Fibroblast of lung (primary cell): ENCODE data around the gene TMCC1. TPM values are rescaled to one million over a fixed set of nuclear protein-coding genes. Genes with fewer than 3 reads are reported as not detected.

ENCODE experiments used
- DNase-seq, 2 donors: peaks; one replicate each; pipeline versions ENCODE4 v3.0.0 to v3.0.0-alpha.2; 2010; ENCODE audit warnings: low read depth in 2 of 2
- H2AFZ ChIP-seq: 2 replicates; pipeline ENCODE4 v1.5.1; 2012; ENCODE audit warnings: low read length, control low read depth, inconsistent platforms
- H3K27ac ChIP-seq: 2 replicates; pipeline ENCODE4 v1.5.1; 2011; ENCODE audit warnings: low read length, control low read depth; ENCODE audit not compliant: insufficient read depth
- H3K27me3 ChIP-seq: 2 replicates; pipeline ENCODE4 v1.5.1; 2011; ENCODE audit warnings: mild to moderate bottlenecking, low read length; ENCODE audit not compliant: control insufficient read depth, insufficient read depth
- H3K36me3 ChIP-seq: 2 replicates; pipeline ENCODE4 v1.5.1; 2011; ENCODE audit warnings: low read length; ENCODE audit not compliant: control insufficient read depth, insufficient read depth
- H3K4me1 ChIP-seq: 2 replicates; pipeline ENCODE4 v1.5.1; 2011; ENCODE audit warnings: low read length; ENCODE audit not compliant: control insufficient read depth, insufficient read depth; ENCODE audit errors: extremely low read depth
- H3K4me2 ChIP-seq: 2 replicates; pipeline ENCODE4 v1.5.1; 2011; ENCODE audit warnings: low read length, control low read depth; ENCODE audit not compliant: insufficient read depth; ENCODE audit errors: extremely low read depth
- H3K4me3 ChIP-seq, 4 experiments: fragments of 200-600 bp in 1 of 4; sonication (generic) in 1 of 4; replicated peaks in 1 of 4; 2 replicates each; pipeline ENCODE4 v1.5.1; 2011 to 2016; ENCODE audit warnings: low read length in 4 of 4, low read depth in 3 of 4, mild to moderate bottlenecking in 3 of 4, control low read depth in 2 of 4, inconsistent platforms in 1 of 4, mixed read lengths in 1 of 4; ENCODE audit not compliant: insufficient read depth in 1 of 4; ENCODE audit errors: control extremely low read depth in 1 of 4
- H3K79me2 ChIP-seq: 2 replicates; pipeline ENCODE4 v1.5.1; 2012; ENCODE audit warnings: mild to moderate bottlenecking, low read length, inconsistent platforms; ENCODE audit not compliant: control insufficient read depth, insufficient read depth
- H3K9ac ChIP-seq: 2 replicates; pipeline ENCODE4 v1.5.1; 2011; ENCODE audit warnings: mild to moderate bottlenecking, low read length, control low read depth; ENCODE audit not compliant: insufficient read depth
- H3K9me3 ChIP-seq: 2 replicates; pipeline ENCODE4 v1.5.1; 2012; ENCODE audit warnings: low read depth, low read length; ENCODE audit not compliant: control insufficient read depth, insufficient read depth
- H4K20me1 ChIP-seq: 2 replicates; pipeline ENCODE4 v1.5.1; 2011; ENCODE audit warnings: low read length; ENCODE audit not compliant: control insufficient read depth, insufficient read depth; ENCODE audit errors: extremely low read depth
- EZH2 ChIP-seq: IDR thresholded peaks from 2 replicates; pipeline ENCODE4 v1.5.1; 2012; ENCODE audit warnings: low read length, control low read depth, mild to moderate bottlenecking; ENCODE audit errors: missing control alignments
- polyA plus RNA-seq, 2 donors: library from polyadenylated mRNA; depleted of rRNA in 1 of 2; stranded (reverse) in 1 of 2; unstranded in 1 of 2; fragments of >200 nt; gene quantifications; 2 replicates each; pipeline ENCODE4 v1.2.1, GENCODE V29; 2011 to 2012; ENCODE audit warnings: missing spikeins in 1 of 2
- total RNA-seq: library from RNA; depleted of rRNA; stranded (reverse); fragments of >200 nt; gene quantifications from 2 replicates; pipeline ENCODE4 v1.2.1, GENCODE V29; 2014
- TF ChIP-seq, protein P1 (sequence below), 2 donors: IDR thresholded peaks in 1 of 2; conservative IDR thresholded peaks in 1 of 2; 1 replicate in 1 of 2; 2 replicates in 1 of 2; pipeline ENCODE4 v1.5.1; 2011 to 2012; ENCODE audit warnings: low read length in 2 of 2, control low read depth in 1 of 2, inconsistent platforms in 1 of 2, low read depth in 1 of 2, mild to moderate bottlenecking in 1 of 2

The TMCC1 gene
- total and polyA plus RNA-seq, 2 donors (not counting 1 experiment from before 2014, with no cell fraction given): 16.2 to 16.8 TPM

DNA sequence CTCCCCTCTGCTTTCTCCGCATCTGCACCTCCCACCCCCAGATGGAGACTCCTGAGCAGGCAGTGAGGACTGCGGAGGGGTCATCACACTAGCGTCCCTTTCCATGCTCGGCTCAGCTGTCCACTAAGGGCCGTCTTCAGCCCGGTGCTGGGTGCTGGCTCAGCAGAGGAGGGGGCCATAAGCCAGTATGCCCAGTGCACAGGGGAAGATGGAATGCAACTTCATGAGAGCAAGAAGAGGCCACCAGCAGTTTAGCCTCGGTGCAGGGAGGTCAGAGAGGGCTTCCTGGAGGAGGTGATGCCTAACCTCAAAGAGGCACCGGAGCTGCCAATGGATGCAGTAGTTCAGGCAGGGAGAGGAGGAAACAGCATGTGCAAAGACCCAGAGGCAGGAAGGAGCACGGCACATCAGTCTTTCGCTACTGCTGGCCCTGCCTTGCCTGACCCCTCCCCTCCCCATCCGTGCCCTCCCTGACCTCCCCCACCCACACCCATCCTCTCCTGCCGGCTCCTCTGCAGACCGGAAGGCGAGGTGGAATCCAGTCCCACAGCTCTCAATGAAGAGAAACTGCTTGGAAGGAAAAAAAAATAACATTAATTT is 271.8 kb downstream of the TMCC1 start:
- Histone ChIP-seq H3K4me3 (no peak overlapping the region), H3K4me2 (no peak overlapping the region), H3K9me3 (no peaks in the 10 kb centered on the region), H3K9ac (no peak overlapping the region), H4K20me1 (no peaks in the 10 kb centered on the region), H2AFZ (no peak overlapping the region), H3K79me2 (no peaks in the 10 kb centered on the region), H3K36me3 (no peaks in the 10 kb centered on the region), H3K27ac (no peak overlapping the region), H3K27me3 (no peaks in the 10 kb centered on the region), H3K4me1 (peaks cover 26% of the 10 kb centered on the region)
- no peak for DNase-seq
- TF ChIP-seq, protein P1, sequence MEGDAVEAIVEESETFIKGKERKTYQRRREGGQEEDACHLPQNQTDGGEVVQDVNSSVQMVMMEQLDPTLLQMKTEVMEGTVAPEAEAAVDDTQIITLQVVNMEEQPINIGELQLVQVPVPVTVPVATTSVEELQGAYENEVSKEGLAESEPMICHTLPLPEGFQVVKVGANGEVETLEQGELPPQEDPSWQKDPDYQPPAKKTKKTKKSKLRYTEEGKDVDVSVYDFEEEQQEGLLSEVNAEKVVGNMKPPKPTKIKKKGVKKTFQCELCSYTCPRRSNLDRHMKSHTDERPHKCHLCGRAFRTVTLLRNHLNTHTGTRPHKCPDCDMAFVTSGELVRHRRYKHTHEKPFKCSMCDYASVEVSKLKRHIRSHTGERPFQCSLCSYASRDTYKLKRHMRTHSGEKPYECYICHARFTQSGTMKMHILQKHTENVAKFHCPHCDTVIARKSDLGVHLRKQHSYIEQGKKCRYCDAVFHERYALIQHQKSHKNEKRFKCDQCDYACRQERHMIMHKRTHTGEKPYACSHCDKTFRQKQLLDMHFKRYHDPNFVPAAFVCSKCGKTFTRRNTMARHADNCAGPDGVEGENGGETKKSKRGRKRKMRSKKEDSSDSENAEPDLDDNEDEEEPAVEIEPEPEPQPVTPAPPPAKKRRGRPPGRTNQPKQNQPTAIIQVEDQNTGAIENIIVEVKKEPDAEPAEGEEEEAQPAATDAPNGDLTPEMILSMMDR (conservative IDR thresholded peaks at IDR 0.05 in 1 of 2, IDR thresholded peaks at IDR 0.05 in 1 of 2; ENCODE audit: low read depth in 1 of 2, low read length in 2 of 2): no peak
- no peak for TF ChIP-seq EZH2

DNA sequence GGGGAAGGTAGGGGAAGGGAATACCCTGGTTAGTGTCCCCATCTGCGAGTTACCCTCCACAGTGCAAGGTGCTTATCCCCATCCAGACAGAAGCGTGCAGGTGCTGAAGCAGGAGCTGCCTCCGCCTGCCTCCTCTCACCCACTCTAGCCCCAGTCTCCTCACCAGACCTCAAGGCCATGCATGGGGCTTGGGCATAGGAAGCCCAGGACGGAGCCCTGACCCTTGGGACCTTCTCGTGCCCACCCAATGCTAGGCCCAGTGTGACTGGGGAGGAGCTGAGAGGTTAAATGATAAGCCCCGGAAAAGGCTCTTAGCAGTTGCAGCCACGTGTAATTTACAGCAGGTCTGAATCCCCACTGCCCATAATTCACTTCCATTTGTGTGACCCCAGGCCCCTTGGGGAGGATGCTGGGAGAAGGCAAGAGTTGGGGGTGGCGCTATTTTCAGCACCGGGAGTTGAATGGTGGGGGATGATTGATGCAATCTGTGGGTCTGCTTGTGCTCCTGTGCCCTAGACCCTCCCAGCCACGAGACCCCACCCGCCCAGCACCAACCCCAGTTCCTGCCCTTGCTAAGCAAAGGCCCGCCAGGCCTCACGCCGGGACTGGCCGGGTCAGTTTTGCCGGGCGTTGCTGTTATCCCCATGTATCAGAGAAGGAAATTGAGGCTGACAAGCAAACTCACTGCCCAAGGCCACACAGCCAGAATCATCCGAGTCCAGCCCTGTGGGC is 272.5 kb downstream of the TMCC1 start:
- Histone ChIP-seq H3K27ac (no peak overlapping the region), H3K27me3 (no peaks in the 10 kb centered on the region), H3K4me3 (no peak overlapping the region), H3K4me2 (no peak overlapping the region), H4K20me1 (no peaks in the 10 kb centered on the region), H3K9ac (no peak overlapping the region), H3K9me3 (no peaks in the 10 kb centered on the region), H3K4me1 (peaks cover 28% of the 10 kb centered on the region), H2AFZ (no peak overlapping the region), H3K79me2 (no peaks in the 10 kb centered on the region), H3K36me3 (no peaks in the 10 kb centered on the region)
- no peak for TF ChIP-seq EZH2
- TF ChIP-seq, protein P1 (conservative IDR thresholded peaks at IDR 0.05 in 1 of 2, IDR thresholded peaks at IDR 0.05 in 1 of 2; ENCODE audit: low read depth in 1 of 2, low read length in 2 of 2): no peak
- DNase-seq: no peak

DNA sequence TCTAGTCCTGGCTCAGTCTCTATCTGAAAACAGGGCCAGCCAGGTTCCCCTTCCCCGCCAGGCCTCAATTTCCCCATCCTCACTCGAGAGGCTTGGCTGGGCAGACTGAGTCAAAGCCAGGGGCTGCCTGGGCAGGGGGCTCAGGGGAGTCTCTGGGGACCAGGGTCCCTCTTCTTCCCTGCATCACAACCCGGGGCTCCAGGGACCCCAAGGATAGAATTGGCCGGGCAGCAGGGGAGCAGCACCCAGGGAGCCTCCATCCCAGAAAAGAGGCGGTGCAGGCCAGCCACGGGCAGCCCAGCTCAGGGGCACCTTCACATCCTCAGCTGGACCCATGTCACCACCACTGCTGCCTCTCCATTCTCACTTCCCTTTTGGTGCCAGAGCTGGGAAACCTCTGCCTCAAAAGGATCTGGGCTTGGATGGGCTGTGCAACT is 273.8 kb downstream of the TMCC1 start:
- Histone ChIP-seq H3K36me3 (no peaks in the 10 kb centered on the region), H3K4me3 (no peak overlapping the region), H3K9ac (no peak overlapping the region), H3K79me2 (no peaks in the 10 kb centered on the region), H4K20me1 (no peaks in the 10 kb centered on the region), H3K27ac (no peak overlapping the region), H3K9me3 (no peaks in the 10 kb centered on the region), H3K4me2 (no peak overlapping the region), H2AFZ (no peak overlapping the region), H3K4me1 (peaks cover 19% of the 10 kb centered on the region), H3K27me3 (no peaks in the 10 kb centered on the region)
- TF ChIP-seq EZH2: no peak
- TF ChIP-seq, protein P1 (conservative IDR thresholded peaks at IDR 0.05 in 1 of 2, IDR thresholded peaks at IDR 0.05 in 1 of 2; ENCODE audit: low read depth in 1 of 2, low read length in 2 of 2): no peak
- DNase-seq: no peak
